ENCODE data around the gene TCHH. TPM values are rescaled to one million over a fixed set of nuclear protein-coding genes. Genes with fewer than 3 reads are reported as not detected.
A peak's percentile ranks its signal among the peaks of the same experiment; 100 is the strongest.
"Not testable (repeated sequence)": the region's sequence is repeated elsewhere in the genome, so short reads cannot be mapped to it uniquely, and the experiment has no call there.

Gene TCHH
- total and polyA plus RNA-seq, 12 donors, result 0.01 to 0.07 (median 0.05) TPM; not detected in 9

GRCh38 chr1:152148051-152148450 is 32.8 kb upstream of the TCHH start:
- H3K4me3 ChIP-seq, result no peak overlapping the region
- ATAC-seq, result no peak
- H3K4me1 ChIP-seq, result peaks cover 0 to 4% (median 0%) of the 10 kb centered on the region in 9 donors
- DNase-seq, result no peak
- WGBS, 2 donors, result 68 to 72% methylated on average over 3 of the region's 3 CpGs
- intact Hi-C loops (cut with DNase I), result no loop called here
- H3K9me3 ChIP-seq, result peaks cover 0 to 24% (median 14%) of the 10 kb centered on the region in 11 donors
- TF ChIP-seq CTCF (IDR thresholded peaks at IDR 0.05), result no peak
- no peak overlapping the region for H3K27ac ChIP-seq
- no peaks in the 10 kb centered on the region for H3K27me3 ChIP-seq
- H3K36me3 ChIP-seq, result no peaks in the 10 kb centered on the region

- ATAC-seq (no peak), DNase-seq (no peak)
- H3K4me3 ChIP-seq, result no peak overlapping the region
- intact Hi-C loops (cut with DNase I), result no loop called here
- H3K27ac ChIP-seq, result peak overlapping the region in 1 of 10 donors; percentile 10
- no peak for TF ChIP-seq CTCF (IDR thresholded peaks at IDR 0.05)
- H3K27me3 ChIP-seq, result peaks cover 0 to 11% (median 9%) of the 10 kb centered on the region in 7 donors
- H3K36me3 ChIP-seq, result no peaks in the 10 kb centered on the region
- peaks cover 0 to 24% (median 14%) of the 10 kb centered on the region in 11 donors for H3K9me3 ChIP-seq
- H3K4me1 ChIP-seq, result peaks cover 0 to 4% (median 0%) of the 10 kb centered on the region in 9 donors
- WGBS, 2 donors, result 76% methylated on average over 4 of the region's 4 CpGs
Measured at GRCh38 chr1:152145769-152146168, 30.5 kb upstream of the TCHH start.

GRCh38 chr1:152144674-152145183 is 29.5 kb upstream of the TCHH start:
- DNase-seq, H3K36me3 ChIP-seq, H3K4me1 ChIP-seq, H3K4me3 ChIP-seq, ATAC-seq, H3K27ac ChIP-seq: not testable (repeated sequence)
- intact Hi-C loops (cut with DNase I), result loop anchor here in 7 of 10 donors (5.0 kb wide), 4 partner anchors 38 to 313 kb away; no protein-coding TSS in a partner anchor
- Histone ChIP-seq H3K9me3 (peaks cover 0 to 24% (median 14%) of the 10 kb centered on the region in 11 donors), H3K27me3 (peaks cover 0 to 22% (median 17%) of the 10 kb centered on the region in 7 donors)
- 92 to 93% methylated on average over 25 of the region's 25 CpGs for WGBS, 2 donors

- WGBS, 2 donors, result 54 to 69% methylated on average over 2 of the region's 2 CpGs
- DNase-seq (no peak), ATAC-seq (no peak)
- Histone ChIP-seq H3K27ac (no peak overlapping the region), H3K4me3 (no peak overlapping the region), H3K9me3 (peaks cover 0 to 15% (median 9%) of the 10 kb centered on the region in 11 donors), H3K36me3 (no peaks in the 10 kb centered on the region), H3K4me1 (peaks cover 0 to 4% (median 0%) of the 10 kb centered on the region in 9 donors), H3K27me3 (peaks cover 0 to 25% (median 18%) of the 10 kb centered on the region in 7 donors)
- no peak for TF ChIP-seq CTCF (IDR thresholded peaks at IDR 0.05)
- intact Hi-C loops (cut with DNase I), result loop anchor here in 8 of 10 donors (2.0 to 5.0 kb wide), 6 partner anchors 39 to 315 kb away; no protein-coding TSS in a partner anchor
Measured at GRCh38 chr1:152143150-152143887, 28.1 kb upstream of the TCHH start.

All from heart right ventricle (tissue), 16 donors.